ENCODE data around the gene CTAGE1.

Gene CTAGE1

DNA sequence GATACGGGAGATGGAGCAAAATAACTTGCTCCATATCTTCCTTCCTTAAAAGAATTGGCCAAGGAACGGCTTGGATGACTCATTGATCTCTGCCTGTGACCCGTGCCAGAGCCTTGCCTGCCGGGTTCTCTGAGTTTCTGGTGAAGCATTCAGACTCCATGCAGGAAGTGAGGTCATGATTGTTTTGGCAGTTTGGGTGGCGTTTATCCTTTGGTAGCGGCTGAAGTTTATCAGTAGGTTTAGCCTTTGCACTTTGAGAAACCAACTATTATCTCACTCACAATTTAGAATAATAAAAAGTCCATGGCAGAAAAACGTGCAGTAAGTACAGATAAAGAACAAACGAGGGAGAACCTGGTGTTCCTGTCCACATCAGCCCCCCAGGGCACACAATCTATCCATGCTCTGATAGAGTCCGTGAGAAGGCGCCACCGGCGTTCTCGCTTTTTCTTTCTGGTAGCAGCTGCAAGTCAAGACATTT is 15.0 kb upstream of the CTAGE1 start:
- TF ChIP-seq MYC (IDR thresholded peaks at IDR 0.05; ENCODE audit: low read depth, low read length) (no peak), POLR2A (IDR thresholded peaks at IDR 0.05; ENCODE audit: extremely low read depth, insufficient read length) (no peak)
- TF ChIP-seq, protein P1, sequence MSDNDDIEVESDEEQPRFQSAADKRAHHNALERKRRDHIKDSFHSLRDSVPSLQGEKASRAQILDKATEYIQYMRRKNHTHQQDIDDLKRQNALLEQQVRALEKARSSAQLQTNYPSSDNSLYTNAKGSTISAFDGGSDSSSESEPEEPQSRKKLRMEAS (IDR thresholded peaks at IDR 0.05; ENCODE audit: low read depth, low read length) = no peak
- TF ChIP-seq, protein P2, sequence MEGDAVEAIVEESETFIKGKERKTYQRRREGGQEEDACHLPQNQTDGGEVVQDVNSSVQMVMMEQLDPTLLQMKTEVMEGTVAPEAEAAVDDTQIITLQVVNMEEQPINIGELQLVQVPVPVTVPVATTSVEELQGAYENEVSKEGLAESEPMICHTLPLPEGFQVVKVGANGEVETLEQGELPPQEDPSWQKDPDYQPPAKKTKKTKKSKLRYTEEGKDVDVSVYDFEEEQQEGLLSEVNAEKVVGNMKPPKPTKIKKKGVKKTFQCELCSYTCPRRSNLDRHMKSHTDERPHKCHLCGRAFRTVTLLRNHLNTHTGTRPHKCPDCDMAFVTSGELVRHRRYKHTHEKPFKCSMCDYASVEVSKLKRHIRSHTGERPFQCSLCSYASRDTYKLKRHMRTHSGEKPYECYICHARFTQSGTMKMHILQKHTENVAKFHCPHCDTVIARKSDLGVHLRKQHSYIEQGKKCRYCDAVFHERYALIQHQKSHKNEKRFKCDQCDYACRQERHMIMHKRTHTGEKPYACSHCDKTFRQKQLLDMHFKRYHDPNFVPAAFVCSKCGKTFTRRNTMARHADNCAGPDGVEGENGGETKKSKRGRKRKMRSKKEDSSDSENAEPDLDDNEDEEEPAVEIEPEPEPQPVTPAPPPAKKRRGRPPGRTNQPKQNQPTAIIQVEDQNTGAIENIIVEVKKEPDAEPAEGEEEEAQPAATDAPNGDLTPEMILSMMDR (IDR thresholded peaks at IDR 0.05; ENCODE audit: low read depth, low read length) = no peak
- DNase-seq (ENCODE audit: low read depth) = peak; percentile 20
- H3K4me3 ChIP-seq (ENCODE audit: low read depth, low read length) = no peak overlapping the region

DNA sequence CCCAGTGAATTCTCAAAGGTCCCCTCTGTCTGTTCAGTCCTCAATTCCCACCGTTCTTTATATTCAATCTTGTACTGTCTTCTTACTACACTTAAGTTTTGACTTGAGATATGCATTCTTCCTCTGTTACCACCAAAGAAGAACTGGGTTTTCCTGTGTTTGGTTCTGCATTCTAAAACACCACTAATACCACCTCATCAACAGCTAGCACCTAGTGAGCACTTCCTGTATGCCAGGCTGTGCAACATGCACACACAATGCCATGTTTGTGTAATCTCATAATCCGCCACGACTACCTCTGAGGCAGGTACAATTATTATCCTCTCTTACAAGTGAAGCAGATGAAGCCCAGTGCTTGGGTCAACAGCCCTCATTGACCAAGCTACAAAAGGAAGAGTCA is 11.8 kb upstream of the CTAGE1 start:
- no peak for DNase-seq (ENCODE audit: low read depth)
- H3K4me3 ChIP-seq (ENCODE audit: low read depth, low read length) = no peak overlapping the region
- TF ChIP-seq, protein P2 (IDR thresholded peaks at IDR 0.05; ENCODE audit: low read depth, low read length) = no peak

DNA sequence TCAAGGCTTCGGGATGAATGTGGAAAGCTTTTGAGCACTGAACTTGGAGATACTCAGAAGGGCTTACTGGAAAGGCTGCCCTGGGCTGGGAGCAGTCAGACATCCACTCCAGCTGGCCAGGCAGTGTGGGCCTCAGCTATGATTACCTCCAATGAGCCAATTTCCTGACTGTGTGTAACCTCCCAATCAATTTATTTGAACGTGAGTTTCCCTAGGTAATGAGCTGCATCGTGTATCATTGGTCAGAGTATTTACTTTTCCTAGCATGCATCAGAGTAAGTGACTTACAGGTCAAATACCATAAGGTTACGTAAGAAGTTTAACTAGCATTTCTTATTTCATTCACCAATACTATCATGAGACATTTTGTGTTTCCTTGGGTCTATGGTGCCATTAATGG is 11.0 kb upstream of the CTAGE1 start:
- DNase-seq (ENCODE audit: low read depth) = no peak
- TF ChIP-seq POLR2A (IDR thresholded peaks at IDR 0.05; ENCODE audit: extremely low read depth, insufficient read length) (no peak), MYC (IDR thresholded peaks at IDR 0.05; ENCODE audit: low read depth, low read length) (no peak)
- TF ChIP-seq, protein P2 (IDR thresholded peaks at IDR 0.05; ENCODE audit: low read depth, low read length) = no peak
- TF ChIP-seq, protein P1 (IDR thresholded peaks at IDR 0.05; ENCODE audit: low read depth, low read length) = no peak
- H3K4me3 ChIP-seq (ENCODE audit: low read depth, low read length) = no peak overlapping the region

DNA sequence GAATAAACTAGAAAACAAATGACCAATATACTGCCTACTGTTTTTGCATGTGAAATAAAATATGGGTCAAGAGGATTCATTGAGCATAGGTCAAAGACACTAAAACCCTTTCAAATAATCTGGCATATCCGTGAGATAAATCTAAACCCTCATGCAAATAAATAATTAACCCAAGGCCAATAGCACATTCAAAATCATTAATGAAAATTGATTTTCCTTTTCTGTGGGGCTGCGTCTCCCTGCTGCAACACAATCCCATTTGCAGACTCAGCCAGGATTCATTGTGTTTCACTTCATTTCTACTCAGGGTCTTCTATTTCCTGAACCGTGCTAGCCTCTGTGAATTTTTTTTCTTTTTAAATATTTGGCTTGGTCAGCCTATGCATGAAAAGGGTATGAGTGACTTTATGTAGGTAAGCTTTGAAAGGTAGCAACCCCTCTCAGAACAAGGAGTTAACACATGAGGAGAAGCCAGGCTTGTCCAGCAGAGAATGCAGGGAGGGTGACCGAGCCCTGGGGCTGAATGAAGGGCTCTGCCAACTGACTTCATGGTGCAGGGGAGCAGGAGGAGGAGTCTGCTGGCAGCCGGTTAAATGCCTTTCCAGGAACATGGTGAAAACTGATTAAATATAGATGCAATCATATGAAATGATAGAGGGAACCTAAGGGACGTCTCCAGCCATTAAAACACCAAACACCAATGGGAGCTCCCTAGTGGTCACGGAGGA is 10.3 kb upstream of the CTAGE1 start:
- no peak overlapping the region for H3K4me3 ChIP-seq (ENCODE audit: low read depth, low read length)
- no peak for DNase-seq (ENCODE audit: low read depth)
- TF ChIP-seq, protein P1 (IDR thresholded peaks at IDR 0.05; ENCODE audit: low read depth, low read length) = no peak
- TF ChIP-seq MYC (IDR thresholded peaks at IDR 0.05; ENCODE audit: low read depth, low read length) (no peak), POLR2A (IDR thresholded peaks at IDR 0.05; ENCODE audit: extremely low read depth, insufficient read length) (no peak)
- TF ChIP-seq, protein P2 (IDR thresholded peaks at IDR 0.05; ENCODE audit: low read depth, low read length) = no peak

DNA sequence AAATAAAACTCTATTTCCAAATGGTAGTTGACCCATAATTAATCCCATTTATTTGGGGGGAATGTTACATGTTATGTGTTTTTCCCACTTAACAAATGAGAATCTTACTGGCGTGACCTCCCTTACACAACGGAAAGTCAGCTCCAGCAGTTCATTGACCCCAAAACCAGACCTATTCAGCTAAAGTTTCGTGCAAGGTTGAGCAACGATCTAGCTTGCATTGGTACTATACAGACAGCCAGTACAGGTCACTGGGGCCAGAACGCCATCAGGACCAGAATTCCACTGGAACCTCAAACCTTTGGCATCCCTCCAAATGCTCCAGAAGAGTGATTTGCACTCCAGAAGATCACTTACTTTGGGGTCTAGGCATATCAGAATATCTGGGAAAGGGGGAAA is 6.8 kb upstream of the CTAGE1 start:
- no peak for DNase-seq (ENCODE audit: low read depth)
- H3K4me3 ChIP-seq (ENCODE audit: low read depth, low read length) = no peak overlapping the region
- TF ChIP-seq POLR2A (IDR thresholded peaks at IDR 0.05; ENCODE audit: extremely low read depth, insufficient read length) = no peak
- TF ChIP-seq, protein P1 (IDR thresholded peaks at IDR 0.05; ENCODE audit: low read depth, low read length) = no peak
- TF ChIP-seq MYC (IDR thresholded peaks at IDR 0.05; ENCODE audit: low read depth, low read length) = no peak
- TF ChIP-seq, protein P2 (IDR thresholded peaks at IDR 0.05; ENCODE audit: low read depth, low read length) = no peak

Data from NB4 (cell line).